ENCODE measurements around the gene C1QTNF1. TPM values are rescaled to one million over a fixed set of nuclear protein-coding genes. Genes with fewer than 3 reads are reported as not detected.

C1QTNF1 gene
- total and polyA plus RNA-seq, 2 donors (not counting 3 experiments of a cell fraction or from before 2014, with no cell fraction given), result 2.5 to 4.0 TPM

GRCh38 chr17:79043191-79043930 lies 19.4 kb downstream of the C1QTNF1 start:
- ChIA-PET POLR2A (no interaction called here), CTCF (interaction anchor here (1.2 to 3.3 kb wide), 8 partner anchors 10 to 350 kb away, joined by 3 to 109 read pairs (median 7); no protein-coding TSS in a partner anchor)
- Histone ChIP-seq H3K4me3 (replicated peaks in 1 of 3; ENCODE audit: insufficient read depth in 1 of 3, low read depth in 1 of 3, low read length in 3 of 3) (no peak overlapping the region), H4K20me1 (replicated peaks; ENCODE audit: control insufficient read depth, extremely low read depth, insufficient read depth, low read length) (no peaks in the 10 kb centered on the region), H3K9ac (replicated peaks; ENCODE audit: extremely low read depth, insufficient read depth, low read length) (no peak overlapping the region), H2AFZ (ENCODE audit: low read depth, low read length) (no peak overlapping the region), H3K4me1 (ENCODE audit: control insufficient read depth, extremely low read depth, insufficient read depth, low read length) (no peaks in the 10 kb centered on the region), H3K79me2 (ENCODE audit: control insufficient read depth, insufficient read depth, low read length) (no peaks in the 10 kb centered on the region), H3K9me1 (replicated peaks; ENCODE audit: control insufficient read depth, extremely low read depth, insufficient read depth, low read length) (no peaks in the 10 kb centered on the region), H3K4me2 (ENCODE audit: insufficient read depth, low read length) (no peak overlapping the region), H3K36me3 (ENCODE audit: control insufficient read depth in 2 of 2, extremely low read depth in 1 of 2, insufficient read depth in 2 of 2, low read length in 2 of 2) (no peaks in the 10 kb centered on the region), H3K9me3 (replicated peaks; ENCODE audit: control insufficient read depth, insufficient read depth, low read length) (no peaks in the 10 kb centered on the region), H3K27me3 (ENCODE audit: control insufficient read depth in 2 of 2, insufficient read depth in 2 of 2, low read length in 2 of 2) (no peaks in the 10 kb centered on the region), H3K27ac (ENCODE audit: insufficient read depth, low read depth, low read length) (no peak overlapping the region)
- BruUV-seq (replicated peaks), result no TSS peak
- TF ChIP-seq JUN (IDR thresholded peaks at IDR 0.05; ENCODE audit: borderline replicate concordance, insufficient read depth, insufficient read length, low read depth) (no peak), FOS (IDR thresholded peaks at IDR 0.05; ENCODE audit: borderline replicate concordance, insufficient read depth, low read length) (no peak), MYC (IDR thresholded peaks at IDR 0.05; ENCODE audit: low read depth, low read length) (no peak), MAX (IDR thresholded peaks at IDR 0.05; ENCODE audit: insufficient read depth, insufficient read length) (no peak), GATA2 (IDR thresholded peaks at IDR 0.05; ENCODE audit: insufficient read depth, insufficient read length, low read depth, low read length) (no peak), POLR2A (IDR thresholded peaks at IDR 0.05; ENCODE audit: low read depth, low read length) (no peak), EZH2 (IDR thresholded peaks at IDR 0.05; ENCODE audit: borderline replicate concordance, low read depth, low read length, severe bottlenecking) (no peak), POLR2AphosphoS5 (IDR thresholded peaks at IDR 0.05; ENCODE audit: insufficient read depth, low read depth, low read length) (no peak), CTCF (IDR thresholded peaks at IDR 0.05; ENCODE audit: extremely low read depth in 1 of 2, insufficient read depth in 1 of 2, low read depth in 1 of 2, low read length in 2 of 2) (no peak)
- FAIRE-seq (no peak), DNase-seq (ENCODE audit: low read depth, low spot score) (no peak)
- dilution Hi-C loops (cut with MboI; ENCODE audit: extremely low pct_ligation_motif_present, low sequenced_read_pairs), result no loop called here
- intact Hi-C loops (cut with micrococcal nuclease), result loop anchor here (2.0 kb wide), 1 partner anchor 57 kb away; no protein-coding TSS in a partner anchor
